ENCODE measurements around the gene PCDHB13. TPM values are rescaled to one million over a fixed set of nuclear protein-coding genes. Genes with fewer than 3 reads are reported as not detected.
"Not testable (repeated sequence)": the region's sequence is repeated elsewhere in the genome, so short reads cannot be mapped to it uniquely, and the experiment has no call there.

The PCDHB13 gene
- total RNA-seq, 2 donors from 2014 or later = not detected

GRCh38 chr5:141236516-141237313 lies 23.0 kb downstream of the PCDHB13 start:
- ATAC-seq (no peak), DNase-seq (ENCODE audit: low spot score in 2 of 2) (no peak)
- H3K27ac Mint-ChIP-seq = no peak overlapping the region
- peaks cover 33 to 56% of the 10 kb centered on the region in 2 donors for H3K9me3 Mint-ChIP-seq
- peaks cover 46 to 68% of the 10 kb centered on the region in 2 donors for H3K36me3 Mint-ChIP-seq

GRCh38 chr5:141241496-141241895 lies 27.8 kb downstream of the PCDHB13 start:
- peaks cover 66 to 75% of the 10 kb centered on the region in 2 donors for H3K36me3 Mint-ChIP-seq
- DNase-seq (ENCODE audit: low spot score in 2 of 2) (no peak), ATAC-seq (no peak)
- H3K27ac Mint-ChIP-seq = no peak overlapping the region
- H3K9me3 Mint-ChIP-seq = peaks cover 46 to 62% of the 10 kb centered on the region in 2 donors

- DNase-seq (ENCODE audit: low spot score in 2 of 2) (no peak), ATAC-seq (no peak)
Observed at GRCh38 chr5:141245250-141245717, 31.6 kb downstream of the PCDHB13 start, which contains the start of gene PCDHB15. PCDHB15 (plus strand) TSS chr5:141245395; CDS start chr5:141245579, 184 bp downstream.

DNA sequence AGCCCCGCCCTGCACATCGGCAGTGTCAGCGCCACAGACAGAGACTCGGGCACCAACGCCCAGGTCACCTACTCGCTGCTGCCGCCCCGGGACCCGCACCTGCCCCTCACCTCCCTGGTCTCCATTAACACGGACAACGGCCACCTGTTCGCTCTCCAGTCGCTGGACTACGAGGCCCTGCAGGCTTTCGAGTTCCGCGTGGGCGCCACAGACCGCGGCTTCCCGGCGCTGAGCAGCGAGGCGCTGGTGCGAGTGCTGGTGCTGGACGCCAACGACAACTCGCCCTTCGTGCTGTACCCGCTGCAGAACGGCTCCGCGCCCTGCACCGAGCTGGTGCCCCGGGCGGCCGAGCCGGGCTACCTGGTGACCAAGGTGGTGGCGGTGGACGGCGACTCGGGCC lies 33.3 kb downstream of the PCDHB13 start:
- DNase-seq (ENCODE audit: low spot score in 2 of 2); ATAC-seq; H3K27ac Mint-ChIP-seq: not testable (repeated sequence)
- peaks cover 55 to 61% of the 10 kb centered on the region in 2 donors for H3K36me3 Mint-ChIP-seq
- H3K9me3 Mint-ChIP-seq = peaks cover 39 to 47% of the 10 kb centered on the region in 2 donors

More at GRCh38 chr5:141245250-141245717, 31.6 kb downstream of the PCDHB13 start, which contains the start of gene PCDHB15:
- Mint-ChIP-seq H3K9me3 (peaks cover 47 to 61% of the 10 kb centered on the region in 2 donors), H3K27ac (no peak within 1 kb of the TSS), H3K36me3 (peaks cover 63 to 78% of the 10 kb centered on the region in 2 donors)

DNA sequence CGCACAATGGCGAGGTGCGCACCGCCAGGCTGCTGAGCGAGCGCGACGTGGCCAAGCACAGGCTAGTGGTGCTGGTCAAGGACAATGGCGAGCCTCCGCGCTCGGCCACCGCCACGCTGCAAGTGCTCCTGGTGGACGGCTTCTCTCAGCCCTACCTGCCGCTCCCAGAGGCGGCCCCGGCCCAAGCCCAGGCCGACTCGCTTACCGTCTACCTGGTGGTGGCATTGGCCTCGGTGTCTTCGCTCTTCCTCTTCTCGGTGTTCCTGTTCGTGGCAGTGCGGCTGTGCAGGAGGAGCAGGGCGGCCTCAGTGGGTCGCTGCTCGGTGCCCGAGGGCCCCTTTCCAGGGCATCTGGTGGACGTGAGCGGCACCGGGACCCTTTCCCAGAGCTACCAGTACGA lies 33.7 kb downstream of the PCDHB13 start:
- Mint-ChIP-seq H3K9me3 (peaks cover 38 to 46% of the 10 kb centered on the region in 2 donors), H3K36me3 (peaks cover 51 to 59% of the 10 kb centered on the region in 2 donors)
- not testable (repeated sequence) for DNase-seq (ENCODE audit: low spot score in 2 of 2); H3K27ac Mint-ChIP-seq; ATAC-seq

DNA sequence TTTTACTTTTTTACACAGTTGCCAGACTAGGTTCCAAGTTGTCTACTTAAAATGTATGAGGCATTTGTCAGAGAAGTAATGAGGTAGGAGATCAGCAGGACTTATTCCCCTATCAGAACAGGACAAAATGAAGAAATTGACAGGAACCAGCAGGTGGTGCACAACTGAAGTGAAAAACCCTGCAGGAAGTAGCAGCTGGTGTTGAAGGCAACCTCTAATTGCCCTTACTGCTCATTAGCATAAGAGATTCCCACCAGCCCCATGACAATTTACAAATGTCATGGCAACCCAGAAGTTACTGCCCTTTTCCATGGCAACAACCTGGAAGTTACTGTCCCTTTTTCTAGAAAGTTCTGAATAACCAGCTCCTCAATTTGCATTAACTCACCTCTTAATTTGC lies 36.9 kb downstream of the PCDHB13 start:
- ATAC-seq = no peak
- Mint-ChIP-seq H3K9me3 (peaks cover 32 to 49% of the 10 kb centered on the region in 2 donors), H3K36me3 (peaks cover 38 to 49% of the 10 kb centered on the region in 2 donors), H3K27ac (no peak overlapping the region)
- DNase-seq (ENCODE audit: low spot score in 2 of 2) = no peak

- peaks cover 47 to 58% of the 10 kb centered on the region in 2 donors for H3K9me3 Mint-ChIP-seq
- H3K27ac Mint-ChIP-seq = no peak overlapping the region
- no peak for DNase-seq (ENCODE audit: low spot score in 2 of 2)
- no peak for ATAC-seq
- H3K36me3 Mint-ChIP-seq = peaks cover 53 to 54% of the 10 kb centered on the region in 2 donors
Observed at GRCh38 chr5:141258464-141258863, 44.7 kb downstream of the PCDHB13 start.

DNA sequence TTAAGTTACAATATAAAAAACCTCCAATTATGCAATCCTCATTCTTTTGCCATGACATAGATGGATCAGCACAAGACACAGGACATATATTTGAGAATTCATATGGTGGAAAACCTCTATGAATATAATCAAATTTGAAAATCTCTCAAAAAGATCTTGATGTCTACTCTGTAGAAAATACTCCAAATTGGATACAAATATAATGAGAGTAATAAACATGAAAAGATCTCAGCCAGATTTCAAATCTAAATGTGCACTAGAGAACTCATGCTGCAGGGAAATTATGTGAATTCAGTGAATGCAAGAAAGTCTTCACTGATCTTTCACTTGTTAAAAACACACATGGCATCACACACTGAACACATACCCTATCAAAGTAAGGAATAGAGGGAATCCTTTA lies 45.2 kb downstream of the PCDHB13 start:
- ATAC-seq (no peak), DNase-seq (ENCODE audit: low spot score in 2 of 2) (no peak)
- H3K36me3 Mint-ChIP-seq = peaks cover 53 to 56% of the 10 kb centered on the region in 2 donors
- H3K27ac Mint-ChIP-seq = no peak overlapping the region
- peaks cover 49 to 56% of the 10 kb centered on the region in 2 donors for H3K9me3 Mint-ChIP-seq

GRCh38 chr5:141260458-141261237 lies 46.9 kb downstream of the PCDHB13 start:
- Mint-ChIP-seq H3K27ac (no peak overlapping the region), H3K9me3 (peaks cover 43 to 47% of the 10 kb centered on the region in 2 donors), H3K36me3 (peaks cover 62 to 67% of the 10 kb centered on the region in 2 donors)
- ATAC-seq (no peak), DNase-seq (ENCODE audit: low spot score in 2 of 2) (no peak)

DNA sequence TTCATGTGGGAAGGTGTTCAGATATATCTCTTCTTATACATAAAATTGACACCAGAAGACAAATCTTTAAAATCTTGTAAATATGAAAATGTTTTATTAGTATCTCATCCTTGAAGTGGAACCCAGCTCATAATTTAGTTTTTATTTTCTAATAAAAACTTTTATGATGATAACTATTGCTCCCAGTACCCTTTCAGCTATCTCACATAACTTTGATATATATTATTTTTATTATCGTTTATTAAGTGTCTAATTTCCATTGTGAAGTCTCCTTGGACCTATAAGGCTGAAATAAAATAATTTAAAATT lies 47.5 kb downstream of the PCDHB13 start:
- Mint-ChIP-seq H3K9me3 (peaks cover 46 to 51% of the 10 kb centered on the region in 2 donors), H3K27ac (no peak overlapping the region), H3K36me3 (peaks cover 66 to 68% of the 10 kb centered on the region in 2 donors)
- no peak for DNase-seq (ENCODE audit: low spot score in 2 of 2)
- no peak for ATAC-seq

Other genes with a start within 250 kb of the PCDHB13 start
- not detected for gene PCDHAC2, start 247.4 kb upstream of the PCDHB13 start, total RNA-seq
- gene PCDHB1, start 162.5 kb upstream of the PCDHB13 start, total RNA-seq = not detected
- not detected for gene PCDHB2, start 119.3 kb upstream of the PCDHB13 start, total RNA-seq
- gene PCDHB3, start 113.4 kb upstream of the PCDHB13 start, total RNA-seq = not detected
- not detected for gene PCDHB4, start 92.1 kb upstream of the PCDHB13 start, total RNA-seq
- gene PCDHB5, start 78.7 kb upstream of the PCDHB13 start, total RNA-seq = under 1 TPM in 1 of 2 donors, not detected in 1; 0.08 TPM
- not detected for gene PCDHB6, start 63.9 kb upstream of the PCDHB13 start, total RNA-seq
- gene PCDHB7, start 41.3 kb upstream of the PCDHB13 start, total RNA-seq = not detected
- gene PCDHB8, start 36.1 kb upstream of the PCDHB13 start, total RNA-seq = not detected
- gene PCDHB16, start 31.5 kb upstream of the PCDHB13 start, total RNA-seq = not detected
- not detected for gene PCDHB9, start 26.8 kb upstream of the PCDHB13 start, total RNA-seq
- gene PCDHB10, start 21.6 kb upstream of the PCDHB13 start, total RNA-seq = not detected
- not detected for gene PCDHB11, start 14.3 kb upstream of the PCDHB13 start, total RNA-seq
- not detected for gene PCDHB12, start 5.2 kb upstream of the PCDHB13 start, total RNA-seq
- not detected for gene PCDHB14, start 9.4 kb downstream of the PCDHB13 start, total RNA-seq
- not detected for gene PCDHB15, start 31.5 kb downstream of the PCDHB13 start, total RNA-seq
- under 1 TPM in 1 of 2 donors, not detected in 1; 0.23 TPM for gene SLC25A2, start 90.1 kb downstream of the PCDHB13 start, total RNA-seq
- 10 to 100 TPM; 44.7 to 46.7 TPM for gene TAF7, start 106.9 kb downstream of the PCDHB13 start, total RNA-seq
- under 1 TPM in 1 of 2 donors, not detected in 1; 0.11 TPM for gene PCDHGA1, start 116.6 kb downstream of the PCDHB13 start, total RNA-seq
- not detected for gene PCDHGA2, start 124.8 kb downstream of the PCDHB13 start, total RNA-seq
- gene PCDHGA3, start 129.9 kb downstream of the PCDHB13 start, total RNA-seq = not detected
- gene PCDHGB1, start 136.2 kb downstream of the PCDHB13 start, total RNA-seq = not detected
- gene PCDHGA4, start 141.1 kb downstream of the PCDHB13 start, total RNA-seq = not detected
- gene PCDHGB2, start 146.1 kb downstream of the PCDHB13 start, total RNA-seq = under 1 TPM; 0.12 to 0.20 TPM
- gene PCDHGA5, start 150.2 kb downstream of the PCDHB13 start, total RNA-seq = under 1 TPM in 1 of 2 donors, not detected in 1; 0.09 TPM
- under 1 TPM; 0.09 to 0.14 TPM for gene PCDHGB3, start 156.3 kb downstream of the PCDHB13 start, total RNA-seq
- gene PCDHGA6, start 160.0 kb downstream of the PCDHB13 start, total RNA-seq = under 1 TPM; 0.08 to 0.09 TPM
- gene PCDHGA7, start 168.8 kb downstream of the PCDHB13 start, total RNA-seq = not detected
- gene PCDHGB4, start 173.8 kb downstream of the PCDHB13 start, total RNA-seq = not detected
- not detected for gene PCDHGA8, start 178.7 kb downstream of the PCDHB13 start, total RNA-seq
- under 1 TPM in 1 of 2 donors, not detected in 1; 0.12 TPM for gene PCDHGB5, start 184.0 kb downstream of the PCDHB13 start, total RNA-seq
- gene PCDHGA9, start 188.9 kb downstream of the PCDHB13 start, total RNA-seq = under 1 TPM in 1 of 2 donors, not detected in 1; 0.23 TPM
- gene PCDHGB6, start 194.1 kb downstream of the PCDHB13 start, total RNA-seq = under 1 TPM in 1 of 2 donors, not detected in 1; 0.08 TPM
- gene PCDHGA10, start 199.1 kb downstream of the PCDHB13 start, total RNA-seq = not detected
- under 1 TPM in 1 of 2 donors, not detected in 1; 0.08 TPM for gene PCDHGB7, start 203.8 kb downstream of the PCDHB13 start, total RNA-seq
- under 1 TPM; 0.09 to 0.14 TPM for gene PCDHGA11, start 207.1 kb downstream of the PCDHB13 start, total RNA-seq
- under 1 TPM; 0.10 to 0.16 TPM for gene PCDHGA12, start 216.6 kb downstream of the PCDHB13 start, total RNA-seq